DND-41 (cell line): ENCODE results near the gene HEYL.

Source experiments
- EZH2 ChIP-seq: IDR thresholded peaks from 3 replicates; pipeline ENCODE4 v1.6.1; 2012; ENCODE audit warnings: borderline replicate concordance, low read depth, mild to moderate bottlenecking, moderate library complexity, low read length, inconsistent platforms; ENCODE audit not compliant: severe bottlenecking
- TF ChIP-seq, protein P1 (sequence below): IDR thresholded peaks from 2 replicates; pipeline ENCODE4 v1.5.1; 2012; ENCODE audit warnings: borderline replicate concordance, low read length, moderate library complexity, mild to moderate bottlenecking; ENCODE audit not compliant: poor library complexity, severe bottlenecking; ENCODE audit errors: extremely low read depth

DNA sequence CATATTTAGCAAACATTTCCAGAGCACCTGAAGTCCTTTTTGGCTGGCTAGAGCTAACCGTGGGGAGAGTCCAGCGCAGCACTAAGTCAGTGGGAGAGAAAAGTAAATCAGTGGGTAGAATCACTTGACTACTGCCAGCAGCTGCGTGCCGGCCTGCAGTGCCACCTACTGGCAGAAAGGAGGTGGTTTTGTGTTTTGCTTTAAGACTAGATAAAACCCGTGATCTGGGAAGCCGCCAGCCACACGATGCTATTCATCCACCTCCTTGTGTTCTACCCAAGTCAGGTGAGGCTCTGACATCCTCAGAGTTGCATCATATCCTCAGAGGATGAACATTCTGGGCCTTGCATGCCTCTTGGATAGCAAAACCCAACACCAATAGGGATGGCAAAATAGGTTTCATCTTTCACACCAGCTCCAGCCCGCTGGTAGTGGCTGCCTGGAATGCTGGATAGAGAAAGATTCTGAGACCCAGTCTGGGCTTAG is 14.1 kb upstream of the HEYL start:
- TF ChIP-seq, protein P1, sequence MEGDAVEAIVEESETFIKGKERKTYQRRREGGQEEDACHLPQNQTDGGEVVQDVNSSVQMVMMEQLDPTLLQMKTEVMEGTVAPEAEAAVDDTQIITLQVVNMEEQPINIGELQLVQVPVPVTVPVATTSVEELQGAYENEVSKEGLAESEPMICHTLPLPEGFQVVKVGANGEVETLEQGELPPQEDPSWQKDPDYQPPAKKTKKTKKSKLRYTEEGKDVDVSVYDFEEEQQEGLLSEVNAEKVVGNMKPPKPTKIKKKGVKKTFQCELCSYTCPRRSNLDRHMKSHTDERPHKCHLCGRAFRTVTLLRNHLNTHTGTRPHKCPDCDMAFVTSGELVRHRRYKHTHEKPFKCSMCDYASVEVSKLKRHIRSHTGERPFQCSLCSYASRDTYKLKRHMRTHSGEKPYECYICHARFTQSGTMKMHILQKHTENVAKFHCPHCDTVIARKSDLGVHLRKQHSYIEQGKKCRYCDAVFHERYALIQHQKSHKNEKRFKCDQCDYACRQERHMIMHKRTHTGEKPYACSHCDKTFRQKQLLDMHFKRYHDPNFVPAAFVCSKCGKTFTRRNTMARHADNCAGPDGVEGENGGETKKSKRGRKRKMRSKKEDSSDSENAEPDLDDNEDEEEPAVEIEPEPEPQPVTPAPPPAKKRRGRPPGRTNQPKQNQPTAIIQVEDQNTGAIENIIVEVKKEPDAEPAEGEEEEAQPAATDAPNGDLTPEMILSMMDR, result peak; percentile 89
- TF ChIP-seq EZH2, result no peak
